H1 (cell line): Measurements from ENCODE around the gene HOXB9. TPM values are rescaled to one million over a fixed set of nuclear protein-coding genes. Genes with fewer than 3 reads are reported as not detected.

Source experiments
- CTCF ChIA-PET: fragments of 300-600 bp; sonication (Branson Sonifier 250); formaldehyde crosslinking; loops from one replicate; lab custom pipeline; 2021; ENCODE audit not compliant: partially characterized antibody; lab: Charles Lee
- POLR2A ChIA-PET: fragments of 300-600 bp; sonication (Branson Sonifier 250); formaldehyde crosslinking; loops from one replicate; lab custom pipeline; 2021; ENCODE audit warnings: inconsistent platforms; ENCODE audit not compliant: partially characterized antibody; lab: Charles Lee
- DNase-seq, 2 experiments: peaks; one replicate each; pipeline versions ENCODE4 v3.0.0 to v3.0.0-alpha.2; 2010 to 2022; ENCODE audit warnings: low spot score in 2 of 2, low read depth in 1 of 2, mixed read lengths in 1 of 2
- FAIRE-seq: peaks from 2 replicates; lab custom pipeline; 2011; peaks lifted over from hg19 to GRCh38; lab: Jason Lieb, UNC
- H2AFZ ChIP-seq: 2 replicates; pipeline ENCODE4 v1.8.1; 2012; ENCODE audit warnings: low read length, inconsistent platforms
- H2AK5ac ChIP-seq: 2 replicates; pipeline ENCODE4 v1.6.1; 2013; ENCODE audit warnings: low read depth, low read length
- H2BK120ac ChIP-seq: replicated peaks from 2 replicates; pipeline ENCODE3; 2013; ENCODE audit warnings: low read depth, low read length, inconsistent platforms
- H2BK12ac ChIP-seq: 2 replicates; pipeline ENCODE4 v1.6.1; 2013; ENCODE audit warnings: low read depth, low read length
- H2BK15ac ChIP-seq: 2 replicates; pipeline ENCODE4 v1.6.1; 2013; ENCODE audit warnings: low read length
- H2BK20ac ChIP-seq: 2 replicates; pipeline ENCODE4 v1.6.1; 2013; ENCODE audit warnings: low read length
- H2BK5ac ChIP-seq: 2 replicates; pipeline ENCODE4 v1.6.1; 2013; ENCODE audit warnings: low read depth, low read length
- H3K14ac ChIP-seq: 2 replicates; pipeline ENCODE4 v1.6.1; 2013; ENCODE audit warnings: inconsistent platforms; ENCODE audit not compliant: insufficient read length
- H3K18ac ChIP-seq: 2 replicates; pipeline ENCODE4 v1.6.1; 2013; ENCODE audit warnings: low read length; ENCODE audit errors: extremely low read depth
- H3K23ac ChIP-seq: 2 replicates; pipeline ENCODE4 v1.6.1; 2013; ENCODE audit warnings: inconsistent platforms; ENCODE audit not compliant: insufficient read length
- H3K23me2 ChIP-seq: 2 replicates; pipeline ENCODE4 v1.6.1; 2013; ENCODE audit warnings: low read depth, low read length
- H3K27ac ChIP-seq: 2 replicates; pipeline ENCODE4 v1.6.1; 2011; ENCODE audit warnings: low read depth, low read length, inconsistent platforms
- H3K27me3 ChIP-seq, 4 experiments: replicated peaks in 1 of 4; 1 replicate in 1 of 4; 2 replicates in 3 of 4; pipeline versions ENCODE4 v1.6.1 to v1.8.1; 2011 to 2013; ENCODE audit warnings: low read length in 3 of 4, mild to moderate bottlenecking in 3 of 4, inconsistent platforms in 2 of 4, mixed read lengths in 2 of 4, moderate library complexity in 1 of 4; ENCODE audit not compliant: control insufficient read depth in 3 of 4, insufficient read depth in 3 of 4; ENCODE audit errors: extremely low read depth in 1 of 4
- H3K36me3 ChIP-seq, 4 experiments: 2 replicates each; pipeline versions ENCODE4 v1.6.1 to v1.8.1; 2011 to 2013; ENCODE audit warnings: mild to moderate bottlenecking in 4 of 4, low read length in 3 of 4, moderate library complexity in 2 of 4, control low read depth in 1 of 4, inconsistent platforms in 1 of 4; ENCODE audit not compliant: insufficient read depth in 4 of 4, control insufficient read depth in 2 of 4
- H3K4ac ChIP-seq: replicated peaks from 2 replicates; pipeline ENCODE3; 2013; ENCODE audit warnings: low read length, low read depth, mixed read lengths, inconsistent platforms; ENCODE audit not compliant: insufficient read length
- H3K4me1 ChIP-seq, 4 experiments: replicated peaks in 1 of 4; 1 replicate in 1 of 4; 2 replicates in 3 of 4; pipeline versions ENCODE4 v1.6.1 to v1.8.1; 2011 to 2013; ENCODE audit warnings: low read length in 3 of 4, inconsistent platforms in 2 of 4, mixed read lengths in 1 of 4; ENCODE audit not compliant: insufficient read depth in 4 of 4, control insufficient read depth in 3 of 4
- H3K4me2 ChIP-seq, 2 experiments: 2 replicates each; pipeline versions ENCODE4 v1.6.1 to v1.8.1; 2011 to 2013; ENCODE audit warnings: low read depth in 2 of 2, low read length in 2 of 2, control low read depth in 1 of 2, inconsistent platforms in 1 of 2, mild to moderate bottlenecking in 1 of 2; ENCODE audit not compliant: insufficient read depth in 1 of 2
- H3K4me3 ChIP-seq, 4 experiments: fragments of 200-600, 300-600 bp in 1 of 4; sonication (generic), shearing (Covaris generic), sonication (Bioruptor Twin) in 1 of 4; 2 replicates each; pipeline versions ENCODE4 v1.5.1 to v1.8.1; 2011 to 2016; ENCODE audit warnings: low read length in 4 of 4, low read depth in 3 of 4, control low read depth in 2 of 4, inconsistent platforms in 2 of 4, mild to moderate bottlenecking in 2 of 4, mixed read lengths in 1 of 4, moderate library complexity in 1 of 4; ENCODE audit not compliant: insufficient read depth in 2 of 4; ENCODE audit errors: extremely low read depth in 1 of 4
- H3K56ac ChIP-seq: replicated peaks from 2 replicates; pipeline ENCODE3; 2013; ENCODE audit warnings: low read depth, mild to moderate bottlenecking, mixed read lengths, low read length, inconsistent platforms; ENCODE audit not compliant: insufficient read length
- H3K79me1 ChIP-seq: 2 replicates; pipeline ENCODE4 v1.6.1; 2013; ENCODE audit warnings: low read depth, low read length, control low read depth
- H3K79me2 ChIP-seq, 2 experiments: 2 replicates each; pipeline versions ENCODE4 v1.6.1 to v1.8.1; 2012 to 2013; ENCODE audit warnings: low read length in 2 of 2, mild to moderate bottlenecking in 2 of 2, inconsistent platforms in 1 of 2; ENCODE audit not compliant: insufficient read depth in 2 of 2, control insufficient read depth in 1 of 2
- H3K9ac ChIP-seq, 4 experiments: replicated peaks in 1 of 4; 1 replicate in 1 of 4; 2 replicates in 3 of 4; pipeline versions ENCODE4 v1.6.1 to v1.8.1; 2011 to 2013; ENCODE audit warnings: low read depth in 3 of 4, low read length in 3 of 4, control low read depth in 2 of 4, mild to moderate bottlenecking in 2 of 4, moderate library complexity in 2 of 4, inconsistent platforms in 1 of 4; ENCODE audit errors: extremely low read depth in 1 of 4
- H3K9me3 ChIP-seq, 2 experiments: 2 replicates each; pipeline versions ENCODE4 v1.6.1 to v1.8.1; 2012 to 2013; ENCODE audit warnings: mild to moderate bottlenecking in 2 of 2, moderate library complexity in 2 of 2, control low read depth in 1 of 2, inconsistent platforms in 1 of 2, low read depth in 1 of 2, low read length in 1 of 2, mixed read lengths in 1 of 2; ENCODE audit not compliant: insufficient read depth in 2 of 2
- H4K20me1 ChIP-seq, 2 experiments: replicated peaks in 1 of 2; 2 replicates each; pipeline versions ENCODE3 to v1.8.1; 2011 to 2013; ENCODE audit warnings: inconsistent platforms in 2 of 2, low read length in 2 of 2, mild to moderate bottlenecking in 1 of 2; ENCODE audit not compliant: insufficient read depth in 2 of 2, control insufficient read depth in 1 of 2
- H4K5ac ChIP-seq: 2 replicates; pipeline ENCODE4 v1.6.1; 2013; ENCODE audit warnings: low read length, low read depth, mixed read lengths, inconsistent platforms; ENCODE audit not compliant: insufficient read length
- H4K8ac ChIP-seq: 2 replicates; pipeline ENCODE4 v1.8.0; 2013; ENCODE audit warnings: mild to moderate bottlenecking, moderate library complexity, low read length, inconsistent platforms; ENCODE audit not compliant: insufficient read depth; ENCODE audit errors: extremely low read depth
- H4K91ac ChIP-seq: replicated peaks from 2 replicates; pipeline ENCODE3; 2013; ENCODE audit warnings: low read length, mixed read lengths, inconsistent platforms; ENCODE audit not compliant: insufficient read length
- CBX8 ChIP-seq: fragments of 300-800, 300-1000 bp; sonication (generic); IDR thresholded peaks from 2 replicates; pipeline ENCODE4 v1.7.1; 2016; ENCODE audit warnings: low read depth, low read length, borderline replicate concordance
- EGR1 ChIP-seq: IDR thresholded peaks from 2 replicates; pipeline ENCODE4 v1.6.1; 2011; ENCODE audit warnings: low read depth, low read length, borderline replicate concordance
- EZH2 ChIP-seq: fragments of 200-600 bp; sonication (generic); IDR thresholded peaks from 2 replicates; pipeline ENCODE4 v1.7.1; 2012; ENCODE audit warnings: low read depth, mild to moderate bottlenecking, moderate library complexity, low read length, inconsistent platforms; ENCODE audit not compliant: severe bottlenecking
- KDM5A ChIP-seq: fragments of 200-600 bp; IDR thresholded peaks from 2 replicates; pipeline ENCODE4 v1.7.1; 2012; ENCODE audit warnings: mild to moderate bottlenecking, low read length, inconsistent platforms, mixed read lengths
- NANOG ChIP-seq: IDR thresholded peaks from 2 replicates; pipeline ENCODE4 v1.6.1; 2011; ENCODE audit warnings: low read length, low read depth, mild to moderate bottlenecking, inconsistent platforms; ENCODE audit not compliant: insufficient read depth, poor library complexity, severe bottlenecking
- RNF2 ChIP-seq: fragments of 200-900, 300-1000 bp; sonication (generic); IDR thresholded peaks from 2 replicates; pipeline ENCODE4 v1.7.1; 2016; ENCODE audit warnings: borderline replicate concordance, low read depth, mild to moderate bottlenecking, antibody characterized with exemption, low read length; ENCODE audit not compliant: poor library complexity, severe bottlenecking; ENCODE audit errors: missing control alignments
- SUZ12 ChIP-seq: fragments of 200-600 bp; sonication (generic); IDR thresholded peaks from 2 replicates; pipeline ENCODE4 v1.6.1; 2012; ENCODE audit warnings: mild to moderate bottlenecking, inconsistent platforms, low read length, moderate library complexity, mixed read lengths
- YY1 ChIP-seq: IDR thresholded peaks from 2 replicates; pipeline ENCODE4 v1.6.1; 2011; ENCODE audit warnings: low read depth, mild to moderate bottlenecking, low read length
- WGBS, 2 experiments: shearing (Covaris generic) in 1 of 2; methylation state at CpG; one replicate each; pipeline versions ENCODE4 v1.1.6 to v1.1.7; 2013 to 2015; ENCODE audit warnings: low lambda C conversion rate in 2 of 2, mixed read lengths in 2 of 2, inconsistent platforms in 1 of 2, low coverage in 1 of 2, missing lambda C conversion rate in 1 of 2; ENCODE audit not compliant: insufficient replicate concordance in 2 of 2, insufficient coverage in 1 of 2, insufficient read length in 1 of 2; ENCODE audit errors: extremely low coverage in 1 of 2, missing lambda C conversion rate in 1 of 2; 5-methylcytosine and 5-hydroxymethylcytosine counted together
- polyA plus RNA-seq, 7 experiments: library from polyadenylated mRNA; depleted of rRNA in 3 of 7; stranded (reverse) in 5 of 7; unstranded in 2 of 7; fragments of >200 nt in 5 of 7; fragments of 200-250 nt in 2 of 7; gene quantifications; 1 replicate in 5 of 7; 2 replicates in 1 of 7; 4 replicates in 1 of 7; pipeline versions ENCODE4 v1.2.1 to v1.2.3, GENCODE V29; 2011 to 2013; ENCODE audit warnings: missing spikeins in 2 of 7, mixed read lengths in 2 of 7
- total RNA-seq: library from RNA; stranded (reverse); fragmentation: NEBNext Ultra II Directional; extraction: Animal tissue kit (Norgen Biotek cat#: 25700); gene quantifications from 2 replicates; pipeline ENCODE4 v1.2.1, GENCODE V29; 2021

Gene HOXB9
- total and polyA plus RNA-seq, 2 of the 8 experiments (the other 6 are each of a cell fraction or from before 2014, with no cell fraction given): not detected

GRCh38 chr17:48627118-48627597, 1.0 kb upstream of the HOXB9 start:
- Histone ChIP-seq H2BK5ac (no peak overlapping the region), H3K4me1 (peaks cover 0 to 11% (median 5%) of the 10 kb centered on the region in 4 experiments; a peak in 5 of 7 replicates), H3K36me3 (peaks cover 0 to 8% (median 0%) of the 10 kb centered on the region in 4 experiments; a peak in 1 of 8 replicates), H2AFZ (no peak overlapping the region), H2AK5ac (no peak overlapping the region), H3K27ac (no peak overlapping the region), H4K20me1 (peaks cover 38 to 42% of the 10 kb centered on the region in 2 experiments), H3K4ac (no peak overlapping the region), H4K8ac (no peak overlapping the region), H3K56ac (no peak overlapping the region), H3K27me3 (peaks cover 98 to 100% (median 100%) of the 10 kb centered on the region in 4 experiments), H3K4me2 (no peak overlapping the region; a peak in 1 of 4 replicates), H3K18ac (no peak overlapping the region), H3K23ac (no peak overlapping the region), H2BK12ac (no peak overlapping the region), H3K23me2 (no peaks in the 10 kb centered on the region; the same call in 1 of the 2 replicates), H4K5ac (no peak overlapping the region), H3K4me3 (no peak overlapping the region), H3K9ac (no peak overlapping the region), H4K91ac (no peak overlapping the region), H3K14ac (no peak overlapping the region), H2BK20ac (no peak overlapping the region), H3K79me1 (no peaks in the 10 kb centered on the region), H3K9me3 (no peaks in the 10 kb centered on the region), H2BK15ac (no peak overlapping the region), H3K79me2 (no peaks in the 10 kb centered on the region), H2BK120ac (no peak overlapping the region)
- CTCF ChIA-PET: interaction anchor here (1.0 to 4.6 kb wide), 3 partner anchors 10 to 33 kb away, joined by 4 to 30 read pairs (median 11); partner anchors contain the start of genes HOXB5 and HOXB8
- no peak for FAIRE-seq
- WGBS, 2 experiments: 12% methylated on average over 5 of the region's 5 CpGs; no CpG with 5 or more reads in 1 of the 2 experiments
- no peak for DNase-seq
- POLR2A ChIA-PET: no interaction called here
- TF ChIP-seq SUZ12 (peak; percentile 89; the same call in 1 of the 2 replicates), NANOG (no peak), YY1 (0 out of 2 replicates have a peak, but pooled peaks have one; percentile 34), KDM5A (no peak), EZH2 (peak; percentile 92), EGR1 (no peak), CBX8 (no peak), RNF2 (peak; percentile 63)
